ENCODE measurements around the gene KDM1B. TPM values are rescaled to one million over a fixed set of nuclear protein-coding genes. Genes with fewer than 3 reads are reported as not detected.
A peak's percentile ranks its signal among the peaks of the same experiment; 100 is the strongest.

The KDM1B gene
- polyA plus RNA-seq, 1 donor = 33.8 TPM

DNA sequence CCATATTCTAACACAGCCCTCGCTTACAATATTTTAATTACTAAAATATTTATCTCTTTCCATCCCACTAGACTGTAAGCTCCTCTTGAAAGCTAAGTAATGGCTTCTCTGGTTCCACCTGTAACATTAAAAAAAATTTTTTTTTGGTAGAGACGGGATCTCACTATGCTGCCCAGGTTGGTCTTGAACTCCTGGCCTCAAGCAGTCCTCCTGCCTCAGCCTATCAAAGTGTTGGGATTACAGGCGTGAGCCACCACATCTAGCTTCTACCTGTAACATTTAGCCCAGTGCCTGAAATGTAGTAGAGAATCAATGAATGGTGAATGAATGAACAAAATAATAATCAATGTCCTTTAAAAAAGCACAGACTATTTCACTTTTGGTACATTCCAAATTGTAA, 80.3 kb downstream of the KDM1B start:
- DNase-seq = no peak

DNA sequence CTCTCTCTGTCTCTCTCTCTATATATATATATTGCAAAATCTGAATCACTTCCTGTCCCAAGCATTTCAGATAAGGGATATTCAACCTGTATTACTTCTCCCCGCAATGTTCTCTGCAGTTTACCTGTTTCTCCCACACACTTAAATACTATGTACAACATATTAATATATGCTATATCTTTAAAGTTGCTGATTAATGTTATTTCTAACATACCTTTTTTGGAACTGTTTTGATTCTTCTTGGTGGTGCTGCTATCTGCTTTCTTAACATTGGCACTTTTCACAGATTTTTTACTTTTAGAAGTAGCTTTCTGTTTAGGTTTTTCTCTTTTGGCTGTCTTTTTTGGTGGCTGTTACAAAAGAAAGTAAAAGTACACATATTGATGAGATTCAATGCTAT, 81.9 kb downstream of the KDM1B start:
- DNase-seq = no peak

DNA sequence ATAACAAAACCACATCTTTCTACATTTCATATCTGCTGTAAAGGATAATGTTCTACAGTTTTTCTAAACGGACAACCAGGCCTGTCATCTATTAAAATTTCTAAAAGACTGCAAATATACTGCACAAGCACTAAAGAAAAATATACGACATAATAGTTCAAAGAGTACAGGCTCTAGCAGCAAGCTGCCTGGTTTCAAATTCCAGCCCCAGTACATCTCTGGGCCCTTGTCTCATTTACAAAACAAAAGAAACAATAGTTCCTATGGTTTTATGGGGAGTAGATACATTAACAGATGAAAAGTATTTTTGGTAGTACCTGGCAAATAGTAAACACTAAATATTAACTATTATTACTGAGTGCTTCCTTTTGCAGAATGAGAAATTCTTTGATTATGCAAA, 85.0 kb downstream of the KDM1B start:
- no peak for DNase-seq

DNA sequence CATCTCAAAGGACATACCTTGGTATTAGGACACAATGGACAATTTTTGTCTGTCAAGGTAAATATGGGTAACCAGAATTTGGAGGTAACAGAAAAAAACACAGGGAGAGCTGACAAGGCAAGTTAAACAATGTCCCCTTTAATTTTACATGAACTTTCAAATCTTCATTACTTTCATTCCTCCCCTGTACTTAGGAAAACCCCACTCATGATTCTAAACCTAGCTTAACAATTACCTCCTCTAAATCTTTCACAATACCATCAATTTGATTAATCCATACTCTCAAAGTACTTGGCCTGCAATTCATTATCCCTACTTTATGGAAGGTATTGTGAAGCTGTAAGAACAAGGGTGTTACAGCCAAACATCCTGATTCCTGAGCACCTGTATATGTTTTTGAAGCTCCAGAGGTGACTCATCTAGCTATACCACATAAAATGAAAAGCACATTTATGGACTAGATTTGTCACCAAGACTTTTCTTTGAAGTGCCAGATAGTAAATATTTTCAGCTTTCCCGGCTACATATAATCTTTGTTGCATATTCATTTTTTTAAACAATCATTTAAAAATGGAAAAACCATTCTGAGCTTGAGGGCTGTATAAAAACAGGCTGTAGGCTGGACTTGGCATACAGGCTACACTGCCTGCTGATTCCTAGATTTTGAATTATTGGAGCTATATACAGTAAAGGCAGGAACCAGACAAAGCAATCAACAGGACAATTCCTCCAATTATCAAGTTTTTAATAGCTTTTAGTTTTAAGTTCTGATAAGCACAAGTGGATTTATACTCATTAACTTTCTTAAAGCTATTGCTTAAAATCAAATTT, 86.2 kb downstream of the KDM1B start:
- DNase-seq = no peak

DNA sequence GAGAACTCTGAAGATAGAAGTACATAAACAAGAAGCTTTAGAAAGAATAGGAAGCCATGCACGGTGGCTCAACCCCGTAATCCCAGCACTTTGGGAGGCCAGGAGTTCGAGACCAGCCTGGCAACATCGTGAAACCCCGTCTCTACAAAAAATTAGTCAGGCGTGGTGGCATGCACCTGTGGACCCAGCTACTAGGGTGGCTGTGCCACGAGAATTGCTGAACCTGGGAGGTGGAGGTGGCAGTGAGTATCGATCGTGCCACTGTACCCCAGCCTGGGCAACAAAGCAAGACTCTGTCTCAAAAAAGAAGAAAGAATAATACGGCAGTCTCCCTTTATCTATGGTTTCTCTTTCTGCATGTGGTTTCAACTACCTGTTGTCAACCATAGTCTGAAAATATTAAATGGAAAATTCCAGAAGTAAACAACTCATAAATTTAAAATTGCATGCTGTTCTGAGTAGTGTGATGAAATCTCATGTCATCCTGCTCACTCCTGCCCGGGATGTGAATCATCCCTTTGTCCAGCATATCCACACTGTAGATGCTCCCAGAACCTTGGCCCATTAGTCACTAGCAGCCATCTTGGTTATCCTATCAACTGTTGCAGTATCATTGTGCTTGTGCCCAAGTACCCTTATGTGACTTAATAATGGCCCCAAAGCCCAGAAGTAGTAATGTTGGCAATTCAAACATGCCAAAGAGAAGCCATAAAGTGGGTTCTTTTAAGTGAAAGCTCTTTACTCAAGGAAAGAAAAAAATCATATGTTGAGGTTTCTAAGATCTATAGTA, 87.0 kb downstream of the KDM1B start:
- no peak for DNase-seq

DNA sequence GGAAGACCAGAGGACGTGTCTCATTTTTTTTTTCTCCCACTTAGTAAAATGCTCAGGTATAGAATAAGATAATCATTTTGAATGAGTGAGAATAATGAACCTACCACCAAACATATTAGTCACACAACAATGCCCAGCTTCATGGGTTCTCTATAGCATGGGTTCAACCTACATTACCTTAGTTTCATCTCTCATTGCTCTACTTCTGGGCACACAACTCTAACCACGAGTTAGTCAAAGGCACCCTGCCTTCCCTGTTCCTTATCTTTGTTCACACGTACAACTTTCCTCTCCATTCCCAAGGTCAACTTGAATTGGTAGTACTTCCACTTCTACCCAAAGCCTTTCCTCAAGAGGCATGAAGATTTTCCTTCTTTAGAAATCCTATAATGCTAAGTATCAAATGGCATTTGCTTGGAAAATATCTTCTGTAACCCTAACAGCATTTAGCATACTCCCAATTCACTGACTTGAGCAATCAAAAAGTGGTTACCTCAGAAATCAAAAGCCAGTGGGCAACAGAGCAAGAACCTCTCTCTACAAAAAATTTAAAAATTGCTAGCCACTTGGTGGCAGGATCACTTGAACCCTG, 88.2 kb downstream of the KDM1B start:
- no peak for DNase-seq

- DNase-seq = no peak
These were observed 89.0 kb downstream of the KDM1B start for GRCh38 chr6:18244251-18244650.

GRCh38 chr6:18245079-18245478, 89.9 kb downstream of the KDM1B start:
- no peak for DNase-seq

- no peak for DNase-seq
These were observed 90.4 kb downstream of the KDM1B start for GRCh38 chr6:18245642-18246041.

DNA sequence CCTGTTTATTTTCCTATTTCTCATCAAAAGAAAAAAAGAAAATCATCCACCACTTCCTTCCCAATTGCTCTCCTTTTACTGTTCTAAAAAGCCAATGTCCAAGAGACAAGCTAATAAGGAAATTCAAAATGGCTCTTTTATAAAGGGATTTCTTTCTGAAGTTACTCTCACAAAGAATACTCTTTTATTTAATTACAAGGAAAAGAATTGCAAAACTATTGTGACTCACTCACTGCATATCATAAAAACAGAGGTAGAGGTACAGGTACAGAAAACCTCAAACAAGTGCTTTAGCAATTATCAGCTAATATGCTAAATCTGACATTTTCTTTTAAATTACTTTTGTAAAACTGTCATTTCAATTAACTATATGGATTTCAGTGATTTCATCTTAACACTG, 91.0 kb downstream of the KDM1B start:
- no peak for DNase-seq

DNA sequence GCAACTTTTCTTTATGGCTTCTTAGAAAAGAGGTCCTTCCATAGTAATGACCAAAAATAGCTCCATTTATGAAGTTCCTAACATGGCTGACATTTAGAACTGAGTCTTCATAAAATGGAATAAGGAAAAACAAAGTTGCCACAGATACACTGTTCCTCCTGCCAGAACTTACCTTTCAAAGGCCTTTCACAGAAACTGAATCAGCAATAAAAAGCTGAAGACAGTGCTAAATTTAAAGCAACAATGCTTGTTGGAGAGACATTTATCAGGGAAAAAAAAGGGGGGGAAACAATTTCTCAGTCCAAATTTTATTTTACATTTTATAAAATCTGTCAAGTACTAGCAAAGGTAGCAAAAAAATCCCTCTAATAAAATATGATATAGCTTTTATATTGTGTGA, 91.8 kb downstream of the KDM1B start:
- DNase-seq = no peak

GRCh38 chr6:18248698-18249097, 93.5 kb downstream of the KDM1B start:
- DNase-seq = no peak

DNA sequence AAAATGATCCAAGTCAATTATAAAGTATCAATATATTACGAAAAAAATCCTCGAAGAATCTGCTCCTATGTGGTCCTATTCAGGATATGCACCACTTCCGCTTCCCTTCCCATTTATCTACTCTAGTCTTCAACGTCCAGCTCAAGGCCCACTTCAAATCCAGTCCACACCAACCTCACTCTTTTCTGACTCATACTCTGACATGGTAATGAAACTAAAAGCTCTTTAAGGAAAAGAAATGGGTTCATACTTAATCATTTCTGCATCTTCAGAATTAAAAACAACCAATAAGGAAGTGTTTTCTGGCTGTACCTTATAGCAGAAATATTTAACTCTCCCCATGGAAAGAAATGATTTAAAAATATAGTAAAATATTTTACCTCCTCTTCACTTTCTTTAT, 94.0 kb downstream of the KDM1B start:
- no peak for DNase-seq

- no peak for DNase-seq
These were observed 98.4 kb downstream of the KDM1B start for GRCh38 chr6:18253635-18254034.

DNA sequence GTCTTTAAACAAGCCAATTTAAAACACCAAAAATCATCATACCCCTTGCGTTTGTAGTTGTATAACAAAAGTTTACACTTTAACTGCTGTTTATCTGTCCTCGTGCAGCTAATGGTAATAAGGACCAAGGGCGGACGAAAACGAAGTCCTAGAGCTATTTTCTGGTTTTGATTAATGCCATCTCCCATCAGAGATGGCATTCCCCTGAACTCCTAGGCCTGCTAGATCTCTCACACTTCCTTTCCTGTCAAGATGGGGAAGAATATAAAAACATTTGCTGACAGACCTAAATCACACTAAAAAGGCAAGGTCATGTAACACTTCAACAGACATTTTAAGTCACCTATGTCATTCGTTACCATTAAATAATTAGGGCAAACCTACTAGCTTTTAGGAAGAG, 99.6 kb downstream of the KDM1B start:
- DNase-seq = no peak

GRCh38 chr6:18259675-18260447, 104.6 kb downstream of the KDM1B start:
- DNase-seq = no peak

- no peak for DNase-seq
These were observed 105.4 kb downstream of the KDM1B start for GRCh38 chr6:18260448-18261106.

DNA sequence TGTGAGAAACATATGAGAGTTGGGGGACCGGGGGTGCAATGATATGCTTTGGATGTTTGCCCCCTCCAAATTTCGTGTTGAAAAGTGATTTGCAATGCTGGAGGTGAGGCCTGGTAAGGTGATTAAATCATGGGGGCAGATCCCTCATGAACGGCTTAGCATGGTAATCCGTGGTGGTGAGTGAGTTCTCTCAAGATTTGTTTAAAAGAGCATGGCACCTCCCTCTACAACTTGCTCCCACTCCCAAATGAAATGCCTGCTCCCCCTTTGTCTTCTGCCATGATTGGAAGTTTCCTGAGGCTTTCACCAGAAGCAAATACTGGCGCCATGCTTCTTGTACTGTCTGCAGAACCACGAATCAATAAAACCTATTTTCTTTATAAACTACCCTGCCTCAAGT, 106.7 kb downstream of the KDM1B start:
- DNase-seq = no peak

DNA sequence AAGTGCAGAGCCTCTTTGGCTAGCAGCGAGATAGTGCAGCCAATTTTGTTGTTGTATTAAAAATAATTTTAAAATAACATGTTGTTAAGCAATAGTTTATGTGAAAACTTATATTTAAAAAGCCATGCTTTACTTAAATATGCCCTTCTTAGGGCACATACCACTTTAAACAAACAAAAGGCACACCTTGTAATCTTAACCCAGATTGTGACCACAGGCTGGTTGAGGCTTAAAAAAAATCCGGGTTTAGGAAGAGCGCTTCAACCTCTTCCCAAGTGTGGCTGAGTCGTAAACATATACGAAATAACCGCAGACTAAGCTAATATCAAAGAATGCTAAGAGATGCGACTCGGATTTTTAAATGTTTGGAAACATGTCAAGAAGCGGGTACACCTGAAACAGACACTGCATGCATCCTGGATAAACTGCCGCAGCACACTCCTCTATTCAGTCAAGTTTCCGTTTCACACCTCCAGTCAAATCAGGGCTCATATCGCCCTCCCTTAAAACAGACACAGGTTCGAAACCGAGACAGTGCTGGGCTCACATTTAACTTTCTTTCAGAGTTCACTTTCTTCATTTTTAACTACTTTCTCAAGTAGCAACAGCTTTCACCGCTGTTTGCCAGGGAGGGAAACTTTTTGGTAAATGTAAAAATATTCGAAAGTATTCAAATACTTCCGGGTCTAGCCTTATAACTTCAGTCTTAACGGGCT, 107.6 kb downstream of the KDM1B start:
- no peak for DNase-seq

DNA sequence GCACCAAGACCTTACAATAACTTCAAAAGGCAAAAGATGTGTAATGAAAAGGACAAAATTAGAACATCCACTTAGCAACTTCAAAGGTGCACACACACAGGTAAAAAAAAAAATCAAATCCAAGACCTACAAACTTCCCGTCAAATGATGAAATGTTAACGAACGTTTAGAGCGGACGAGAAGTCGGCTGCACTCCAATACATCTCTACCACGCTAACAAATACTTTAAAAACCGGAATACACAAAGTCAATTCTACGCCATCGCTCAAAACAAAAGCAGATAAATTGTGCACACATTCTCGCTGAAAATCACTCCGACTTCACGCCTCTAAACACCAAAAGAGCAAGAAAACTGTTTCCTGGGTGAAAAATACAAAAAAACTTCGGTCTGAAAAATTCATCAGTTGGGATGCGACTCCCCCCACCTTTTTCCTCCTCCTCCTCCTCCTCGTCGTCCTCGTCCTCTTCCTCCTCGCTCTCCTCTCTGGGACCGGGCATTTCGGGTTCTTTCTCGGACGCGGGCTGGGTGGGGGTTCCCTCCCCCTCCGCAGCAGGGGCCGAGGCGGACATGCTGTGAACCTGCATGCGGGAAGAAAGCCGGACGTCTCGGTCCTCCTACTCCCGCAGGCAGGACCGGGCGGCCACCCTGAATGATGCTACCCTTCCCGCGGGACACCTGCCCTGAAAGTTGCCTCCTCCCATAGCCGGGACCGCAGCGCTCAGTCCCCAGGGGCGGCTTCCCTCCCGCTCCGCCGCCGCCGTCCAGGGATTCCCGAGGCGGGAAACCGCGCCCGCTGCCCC, 108.4 kb downstream of the KDM1B start:
- DNase-seq = peak; percentile 46

Data from hindlimb muscle (tissue), 1 donor.